ENCODE results near the gene PTHLH.

Gene PTHLH

DNA sequence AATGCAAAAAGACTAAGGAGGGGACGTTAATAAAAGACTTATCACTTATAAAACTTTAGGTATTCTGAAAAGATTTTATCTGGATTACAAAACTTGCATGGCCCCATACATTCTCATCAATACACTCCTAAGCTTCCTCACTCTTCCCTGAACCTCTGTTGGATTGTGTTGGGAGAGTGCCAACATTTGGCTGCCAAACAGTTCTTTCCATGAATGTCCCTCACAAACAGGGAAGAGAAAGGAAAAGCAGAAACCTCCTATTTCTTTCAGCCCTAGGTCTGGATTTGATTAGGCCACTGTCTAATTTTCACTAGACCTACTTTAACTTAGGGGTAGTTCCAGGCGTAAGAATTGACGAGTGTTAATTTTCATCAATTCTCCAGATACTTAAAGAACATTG is 11.7 kb downstream of the PTHLH start:
- H3K9ac ChIP-seq (ENCODE audit: low read length): no peak overlapping the region
- H3K4me3 ChIP-seq (ENCODE audit: low read depth in 1 of 2, low read length in 2 of 2): no peak overlapping the region
- H3K27me3 ChIP-seq (ENCODE audit: control insufficient read depth in 1 of 2, insufficient read depth in 2 of 2, low read length in 2 of 2): peaks cover 7 to 8% of the 10 kb centered on the region in 2 donors
- H3K9me3 ChIP-seq (ENCODE audit: low read length): no peaks in the 10 kb centered on the region
- H3K4me1 ChIP-seq (ENCODE audit: insufficient read depth, low read length): no peaks in the 10 kb centered on the region
- H3K36me3 ChIP-seq (ENCODE audit: insufficient read depth, low read length): no peaks in the 10 kb centered on the region
- no peak overlapping the region for H3K27ac ChIP-seq (ENCODE audit: low read depth, low read length)

GRCh38 chr12:27958675-27959074 is 13.9 kb downstream of the PTHLH start:
- H3K4me3 ChIP-seq (ENCODE audit: low read depth in 1 of 2, low read length in 2 of 2): no peak overlapping the region
- no peak overlapping the region for H3K9ac ChIP-seq (ENCODE audit: low read length)
- H3K4me1 ChIP-seq (ENCODE audit: insufficient read depth, low read length): no peaks in the 10 kb centered on the region
- no peak overlapping the region for H3K27ac ChIP-seq (ENCODE audit: low read depth, low read length)
- no peaks in the 10 kb centered on the region for H3K9me3 ChIP-seq (ENCODE audit: low read length)
- no peaks in the 10 kb centered on the region for H3K27me3 ChIP-seq (ENCODE audit: control insufficient read depth in 1 of 2, insufficient read depth in 2 of 2, low read length in 2 of 2)
- H3K36me3 ChIP-seq (ENCODE audit: insufficient read depth, low read length): no peaks in the 10 kb centered on the region

DNA sequence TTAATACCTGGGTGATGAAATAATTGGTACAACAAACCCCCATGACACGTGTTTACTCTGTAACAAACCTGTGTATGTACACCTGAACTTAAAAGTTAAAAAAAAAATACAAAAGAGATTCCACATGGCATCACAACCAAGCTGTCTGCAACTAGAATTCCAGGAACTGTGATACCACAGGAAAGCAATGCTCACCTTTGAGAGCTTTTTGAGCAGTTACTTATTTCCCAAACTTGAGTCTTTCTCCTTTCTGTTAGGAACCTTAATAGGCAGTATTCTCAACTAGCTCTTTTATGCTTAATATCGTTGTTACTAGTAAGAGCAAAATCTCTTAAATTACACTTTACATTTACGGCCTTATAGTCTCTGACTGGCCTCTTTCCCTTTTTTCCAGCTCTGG is 15.2 kb downstream of the PTHLH start:
- no peak overlapping the region for H3K27ac ChIP-seq (ENCODE audit: low read depth, low read length)
- no peak overlapping the region for H3K4me3 ChIP-seq (ENCODE audit: low read depth in 1 of 2, low read length in 2 of 2)
- H3K4me1 ChIP-seq (ENCODE audit: insufficient read depth, low read length): no peaks in the 10 kb centered on the region
- no peak overlapping the region for H3K9ac ChIP-seq (ENCODE audit: low read length)
- H3K9me3 ChIP-seq (ENCODE audit: low read length): no peaks in the 10 kb centered on the region
- no peaks in the 10 kb centered on the region for H3K27me3 ChIP-seq (ENCODE audit: control insufficient read depth in 1 of 2, insufficient read depth in 2 of 2, low read length in 2 of 2)
- no peaks in the 10 kb centered on the region for H3K36me3 ChIP-seq (ENCODE audit: insufficient read depth, low read length)

DNA sequence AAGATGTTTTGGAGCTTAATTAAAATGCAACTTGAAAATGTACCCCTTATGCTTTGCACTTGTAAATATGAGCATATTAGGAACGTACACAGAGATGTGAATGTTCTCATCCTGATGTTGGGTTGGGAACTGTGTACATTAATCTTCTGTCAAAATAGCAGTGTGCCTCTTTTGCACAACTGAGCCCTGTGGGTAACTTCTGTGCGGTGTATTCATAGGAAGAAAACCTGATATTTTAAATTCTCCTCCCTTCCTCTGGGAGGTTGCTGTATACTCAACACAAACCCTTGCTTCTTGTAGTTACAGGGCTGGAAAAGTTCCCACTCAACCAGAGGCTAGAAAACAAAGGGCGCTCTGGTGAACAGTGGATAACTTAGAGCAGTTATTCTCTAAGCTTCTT is 18.7 kb downstream of the PTHLH start:
- Histone ChIP-seq H3K4me3 (ENCODE audit: low read depth in 1 of 2, low read length in 2 of 2) (no peak overlapping the region), H3K9ac (ENCODE audit: low read length) (no peak overlapping the region), H3K27ac (ENCODE audit: low read depth, low read length) (no peak overlapping the region), H3K4me1 (ENCODE audit: insufficient read depth, low read length) (no peaks in the 10 kb centered on the region), H3K36me3 (ENCODE audit: insufficient read depth, low read length) (no peaks in the 10 kb centered on the region), H3K9me3 (ENCODE audit: low read length) (no peaks in the 10 kb centered on the region), H3K27me3 (ENCODE audit: control insufficient read depth in 1 of 2, insufficient read depth in 2 of 2, low read length in 2 of 2) (no peaks in the 10 kb centered on the region)

GRCh38 chr12:27953348-27953747 is 19.2 kb downstream of the PTHLH start:
- Histone ChIP-seq H3K9ac (ENCODE audit: low read length) (no peak overlapping the region), H3K27me3 (ENCODE audit: control insufficient read depth in 1 of 2, insufficient read depth in 2 of 2, low read length in 2 of 2) (no peaks in the 10 kb centered on the region), H3K27ac (ENCODE audit: low read depth, low read length) (no peak overlapping the region), H3K36me3 (ENCODE audit: insufficient read depth, low read length) (no peaks in the 10 kb centered on the region), H3K4me1 (ENCODE audit: insufficient read depth, low read length) (no peaks in the 10 kb centered on the region), H3K9me3 (ENCODE audit: low read length) (no peaks in the 10 kb centered on the region), H3K4me3 (ENCODE audit: low read depth in 1 of 2, low read length in 2 of 2) (no peak overlapping the region)

GRCh38 chr12:27952510-27952909 is 20.0 kb downstream of the PTHLH start:
- Histone ChIP-seq H3K9me3 (ENCODE audit: low read length) (no peaks in the 10 kb centered on the region), H3K27ac (ENCODE audit: low read depth, low read length) (no peak overlapping the region), H3K4me1 (ENCODE audit: insufficient read depth, low read length) (no peaks in the 10 kb centered on the region), H3K4me3 (ENCODE audit: low read depth in 1 of 2, low read length in 2 of 2) (no peak overlapping the region), H3K36me3 (ENCODE audit: insufficient read depth, low read length) (no peaks in the 10 kb centered on the region), H3K27me3 (ENCODE audit: control insufficient read depth in 1 of 2, insufficient read depth in 2 of 2, low read length in 2 of 2) (no peaks in the 10 kb centered on the region), H3K9ac (ENCODE audit: low read length) (no peak overlapping the region)

GRCh38 chr12:27951898-27952297 is 20.6 kb downstream of the PTHLH start:
- H3K9me3 ChIP-seq (ENCODE audit: low read length): no peaks in the 10 kb centered on the region
- H3K4me1 ChIP-seq (ENCODE audit: insufficient read depth, low read length): no peaks in the 10 kb centered on the region
- H3K4me3 ChIP-seq (ENCODE audit: low read depth in 1 of 2, low read length in 2 of 2): no peak overlapping the region
- no peak overlapping the region for H3K27ac ChIP-seq (ENCODE audit: low read depth, low read length)
- H3K36me3 ChIP-seq (ENCODE audit: insufficient read depth, low read length): no peaks in the 10 kb centered on the region
- no peaks in the 10 kb centered on the region for H3K27me3 ChIP-seq (ENCODE audit: control insufficient read depth in 1 of 2, insufficient read depth in 2 of 2, low read length in 2 of 2)
- H3K9ac ChIP-seq (ENCODE audit: low read length): no peak overlapping the region

DNA sequence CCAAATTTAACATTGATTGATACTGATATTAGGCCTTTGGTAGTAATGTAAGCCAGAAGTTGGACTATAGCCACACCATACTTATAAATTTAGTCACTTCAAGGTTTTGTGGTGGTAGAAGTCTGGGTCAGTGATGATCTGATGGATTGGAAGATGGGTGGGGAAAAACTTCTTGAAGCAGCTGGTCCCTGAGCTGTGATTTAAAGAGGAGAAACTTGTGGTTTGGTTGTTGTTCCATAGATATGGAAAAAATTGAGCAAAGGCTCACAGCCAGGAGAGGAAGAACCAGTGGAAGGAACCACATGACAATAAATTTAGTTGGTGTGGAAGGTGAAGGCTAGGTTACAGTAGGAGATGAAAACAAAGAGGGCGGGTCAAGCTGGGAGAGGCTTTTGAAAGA is 26.1 kb downstream of the PTHLH start:
- Histone ChIP-seq H3K27ac (ENCODE audit: low read depth, low read length) (no peak overlapping the region), H3K4me1 (ENCODE audit: insufficient read depth, low read length) (no peaks in the 10 kb centered on the region), H3K27me3 (ENCODE audit: control insufficient read depth in 1 of 2, insufficient read depth in 2 of 2, low read length in 2 of 2) (no peaks in the 10 kb centered on the region), H3K9ac (ENCODE audit: low read length) (no peak overlapping the region), H3K36me3 (ENCODE audit: insufficient read depth, low read length) (no peaks in the 10 kb centered on the region), H3K9me3 (ENCODE audit: low read length) (no peaks in the 10 kb centered on the region), H3K4me3 (ENCODE audit: low read depth in 1 of 2, low read length in 2 of 2) (no peak overlapping the region)

GRCh38 chr12:27940756-27941402 is 31.7 kb downstream of the PTHLH start:
- H3K4me3 ChIP-seq (ENCODE audit: low read depth in 1 of 2, low read length in 2 of 2): no peak overlapping the region
- no peak overlapping the region for H3K9ac ChIP-seq (ENCODE audit: low read length)
- H3K27me3 ChIP-seq (ENCODE audit: control insufficient read depth in 1 of 2, insufficient read depth in 2 of 2, low read length in 2 of 2): no peaks in the 10 kb centered on the region
- H3K36me3 ChIP-seq (ENCODE audit: insufficient read depth, low read length): no peaks in the 10 kb centered on the region
- H3K9me3 ChIP-seq (ENCODE audit: low read length): no peaks in the 10 kb centered on the region
- H3K4me1 ChIP-seq (ENCODE audit: insufficient read depth, low read length): no peaks in the 10 kb centered on the region
- no peak overlapping the region for H3K27ac ChIP-seq (ENCODE audit: low read depth, low read length)

DNA sequence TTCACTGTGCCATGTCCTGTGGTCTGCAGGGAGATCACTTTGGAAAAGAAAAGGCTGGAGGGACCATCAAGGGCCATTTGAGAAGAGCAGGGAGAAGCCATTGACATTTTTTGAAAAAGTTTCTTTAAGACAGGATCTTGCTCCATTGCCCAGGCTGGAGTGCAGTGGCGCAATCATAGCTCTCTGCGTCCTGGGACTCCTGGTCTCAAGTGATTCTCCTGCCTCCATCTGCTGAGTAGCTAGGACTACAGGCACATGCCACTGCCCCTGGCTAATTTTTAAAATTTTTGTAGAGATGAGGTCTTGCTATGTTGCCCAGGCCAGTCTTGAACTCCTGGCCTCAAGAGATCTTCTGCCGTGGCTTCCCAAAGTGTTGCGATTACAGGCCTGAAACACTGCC is 32.3 kb downstream of the PTHLH start:
- Histone ChIP-seq H3K4me1 (ENCODE audit: insufficient read depth, low read length) (no peaks in the 10 kb centered on the region), H3K4me3 (ENCODE audit: low read depth in 1 of 2, low read length in 2 of 2) (no peak overlapping the region), H3K27me3 (ENCODE audit: control insufficient read depth in 1 of 2, insufficient read depth in 2 of 2, low read length in 2 of 2) (no peaks in the 10 kb centered on the region), H3K36me3 (ENCODE audit: insufficient read depth, low read length) (no peaks in the 10 kb centered on the region), H3K27ac (ENCODE audit: low read depth, low read length) (no peak overlapping the region), H3K9me3 (ENCODE audit: low read length) (no peaks in the 10 kb centered on the region), H3K9ac (ENCODE audit: low read length) (no peak overlapping the region)

DNA sequence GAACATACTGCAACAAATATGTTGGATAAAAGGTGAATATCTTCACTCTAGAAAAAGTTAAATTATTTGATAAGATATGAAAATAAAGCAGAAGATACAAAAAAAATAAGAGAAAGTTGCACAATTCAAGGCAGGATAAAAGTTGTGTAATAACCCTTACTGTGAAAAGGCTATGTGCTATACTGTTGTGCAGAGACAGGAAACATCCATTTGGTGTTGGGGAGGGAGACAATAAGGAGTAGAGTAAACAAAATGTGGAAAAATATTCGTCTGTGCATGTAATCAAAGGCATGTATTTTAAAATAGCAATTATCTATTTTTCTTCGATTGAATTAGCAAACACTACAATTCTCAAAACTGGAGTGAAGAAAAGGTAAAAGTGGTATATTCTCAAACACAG is 34.8 kb downstream of the PTHLH start:
- H3K36me3 ChIP-seq (ENCODE audit: insufficient read depth, low read length): no peaks in the 10 kb centered on the region
- H3K27me3 ChIP-seq (ENCODE audit: control insufficient read depth in 1 of 2, insufficient read depth in 2 of 2, low read length in 2 of 2): no peaks in the 10 kb centered on the region
- no peak overlapping the region for H3K9ac ChIP-seq (ENCODE audit: low read length)
- H3K4me3 ChIP-seq (ENCODE audit: low read depth in 1 of 2, low read length in 2 of 2): no peak overlapping the region
- H3K9me3 ChIP-seq (ENCODE audit: low read length): no peaks in the 10 kb centered on the region
- no peak overlapping the region for H3K27ac ChIP-seq (ENCODE audit: low read depth, low read length)
- H3K4me1 ChIP-seq (ENCODE audit: insufficient read depth, low read length): no peaks in the 10 kb centered on the region

GRCh38 chr12:27936196-27936595 is 36.3 kb downstream of the PTHLH start:
- Histone ChIP-seq H3K27me3 (ENCODE audit: control insufficient read depth in 1 of 2, insufficient read depth in 2 of 2, low read length in 2 of 2) (no peaks in the 10 kb centered on the region), H3K27ac (ENCODE audit: low read depth, low read length) (no peak overlapping the region), H3K4me1 (ENCODE audit: insufficient read depth, low read length) (no peaks in the 10 kb centered on the region), H3K9ac (ENCODE audit: low read length) (no peak overlapping the region), H3K4me3 (ENCODE audit: low read depth in 1 of 2, low read length in 2 of 2) (no peak overlapping the region), H3K36me3 (ENCODE audit: insufficient read depth, low read length) (no peaks in the 10 kb centered on the region), H3K9me3 (ENCODE audit: low read length) (no peaks in the 10 kb centered on the region)

All from muscle layer of colon (tissue), 2 donors.